CD4-positive, alpha-beta T cell treated with Interferon gamma for 1 hour (primary cell): ENCODE data around the gene RABGAP1L.
"Not testable (repeated sequence)": the region's sequence is repeated elsewhere in the genome, so short reads cannot be mapped to it uniquely, and the experiment has no call there.

Experiments used
- DNase-seq: peaks from one replicate; pipeline ENCODE4 v3.0.0-alpha.2; 2020

The RABGAP1L gene

DNA sequence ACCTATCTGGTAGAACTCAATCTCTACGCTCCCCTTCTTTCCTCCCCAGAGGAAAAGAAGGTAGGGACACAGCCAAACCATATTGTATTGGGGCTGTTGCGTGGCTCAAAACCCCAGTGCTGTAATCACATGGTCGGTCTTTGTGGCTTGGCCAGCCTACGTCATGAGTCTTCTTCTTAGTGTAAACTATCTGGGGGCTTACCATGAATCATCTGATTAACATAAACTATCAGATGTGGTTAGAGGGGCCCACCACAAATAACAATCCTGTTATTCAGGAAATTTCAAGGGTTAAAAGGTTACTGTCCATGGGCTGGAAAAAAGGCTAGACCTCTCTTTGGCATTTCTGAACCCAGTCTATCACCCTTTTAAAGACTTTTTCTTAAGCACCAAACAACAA lies 238.9 kb downstream of the RABGAP1L start:
- DNase-seq: no peak

GRCh38 chr1:174399211-174399610 lies 239.9 kb downstream of the RABGAP1L start:
- DNase-seq: no peak

DNA sequence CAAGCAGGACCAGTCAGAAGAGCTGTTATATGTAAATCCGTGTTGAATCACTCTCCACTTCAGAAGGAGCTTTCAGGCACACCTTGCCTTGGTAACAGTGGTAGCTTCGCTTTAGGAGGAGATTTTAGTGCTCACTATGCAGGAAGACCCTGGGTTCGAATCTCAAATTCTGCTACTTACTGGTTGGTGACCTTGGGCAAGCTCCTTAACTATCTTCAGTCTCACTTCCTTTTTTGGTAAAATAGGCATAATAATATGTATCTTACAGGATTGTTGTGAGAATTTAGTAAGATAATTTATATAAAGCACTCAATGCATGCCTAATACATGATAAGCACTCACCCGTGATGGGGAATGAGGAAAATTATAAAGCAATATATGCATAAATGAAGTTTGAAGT lies 241.8 kb downstream of the RABGAP1L start:
- DNase-seq: no peak

- no peak for DNase-seq
Observed at GRCh38 chr1:174405219-174405618, 245.9 kb downstream of the RABGAP1L start.

DNA sequence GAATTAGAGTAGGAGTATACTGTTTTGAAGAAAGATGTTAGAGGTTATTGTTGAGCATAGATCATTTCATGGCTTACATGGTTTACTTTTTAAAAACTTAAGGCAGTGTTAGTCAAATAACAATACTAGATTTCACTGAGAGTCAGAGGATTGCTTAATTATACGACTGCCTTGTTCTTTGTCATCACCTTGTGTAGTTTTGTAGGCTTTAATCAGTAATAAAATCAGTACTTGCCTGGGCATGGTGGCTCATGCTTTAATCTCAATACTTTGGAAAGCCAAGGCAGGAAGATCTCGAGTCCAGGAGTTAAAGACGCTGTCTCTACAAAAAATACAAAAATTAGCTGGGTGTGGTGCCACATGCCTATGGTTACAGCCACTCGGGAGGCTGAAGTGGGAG lies 247.1 kb downstream of the RABGAP1L start:
- no peak for DNase-seq

GRCh38 chr1:174407665-174408064 lies 248.3 kb downstream of the RABGAP1L start:
- DNase-seq: no peak

GRCh38 chr1:174408146-174408545 lies 248.8 kb downstream of the RABGAP1L start:
- no peak for DNase-seq

DNA sequence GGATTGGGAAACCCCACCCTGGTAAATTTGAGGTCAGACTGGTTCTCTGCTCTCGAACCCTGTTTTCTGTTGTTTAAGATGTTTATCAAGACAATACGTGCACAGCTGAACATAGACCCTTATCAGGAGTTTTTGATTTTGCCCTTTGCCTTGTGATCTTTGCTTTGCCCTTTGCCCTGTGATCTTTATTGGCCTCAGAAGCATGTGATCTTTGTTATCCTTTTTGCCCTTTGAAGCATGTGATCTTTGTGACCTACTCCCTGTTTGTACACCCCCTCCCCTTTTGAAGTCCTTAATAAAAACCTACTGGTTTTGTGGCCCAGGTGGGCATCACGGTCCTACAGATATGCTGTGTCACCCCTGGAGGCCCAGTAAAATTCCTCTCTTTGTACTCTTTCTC lies 250.5 kb downstream of the RABGAP1L start:
- DNase-seq: not testable (repeated sequence)

DNA sequence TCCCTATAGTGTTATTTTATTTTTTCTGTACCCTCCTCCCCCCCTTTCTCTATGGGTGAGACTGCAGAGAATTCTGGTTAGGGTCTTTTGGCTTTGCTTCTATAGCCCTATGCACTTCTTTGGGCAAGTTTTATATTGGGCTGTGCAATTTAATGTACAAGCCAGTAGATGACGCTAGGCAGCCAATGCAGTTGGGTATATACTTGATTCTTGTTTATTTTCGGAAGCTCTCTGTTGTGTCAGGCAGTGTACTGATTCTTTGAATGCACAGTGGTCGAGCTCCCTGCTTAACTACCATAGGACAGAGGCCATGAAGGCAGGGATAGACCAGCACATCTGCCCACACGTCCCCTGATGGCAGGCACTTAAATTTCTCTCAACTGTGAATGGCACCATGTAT lies 254.3 kb downstream of the RABGAP1L start:
- no peak for DNase-seq

DNA sequence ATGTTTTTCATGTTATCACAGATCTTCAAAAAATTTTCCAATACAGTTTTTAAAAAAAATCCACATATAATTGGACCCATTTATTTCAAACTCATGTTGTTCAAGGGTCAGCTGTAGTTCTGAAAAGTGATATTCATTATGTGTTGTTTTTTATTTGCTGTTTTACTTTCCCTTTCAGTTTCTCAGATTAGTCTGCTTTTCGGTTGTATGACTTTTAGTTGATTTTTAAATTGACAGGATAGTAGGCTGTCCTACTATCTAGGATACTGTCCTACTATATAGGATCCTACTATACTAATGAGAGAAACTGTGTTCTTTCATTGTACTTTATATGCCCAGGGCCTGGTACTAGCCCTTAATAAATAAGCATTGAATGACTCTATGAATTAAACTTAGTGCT lies 254.9 kb downstream of the RABGAP1L start:
- no peak for DNase-seq

DNA sequence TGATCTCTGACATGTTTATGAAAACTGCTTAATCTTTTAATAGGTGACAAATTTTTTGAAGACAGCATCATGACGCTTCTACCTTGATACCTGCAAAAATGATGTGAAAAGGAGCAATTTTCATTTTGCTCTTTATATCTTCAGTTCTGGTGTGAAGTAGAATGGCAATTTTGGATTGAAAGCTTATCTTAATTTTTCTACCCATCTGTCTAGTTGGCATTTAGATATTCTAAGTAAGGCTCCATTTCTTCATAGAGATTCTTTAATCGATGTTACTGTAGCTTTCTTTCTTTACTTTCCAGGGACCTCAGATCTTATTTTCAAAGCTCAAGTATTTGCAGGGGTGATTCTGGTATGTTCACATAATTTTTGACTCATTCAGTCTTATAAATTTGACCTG lies 256.2 kb downstream of the RABGAP1L start:
- DNase-seq: no peak

DNA sequence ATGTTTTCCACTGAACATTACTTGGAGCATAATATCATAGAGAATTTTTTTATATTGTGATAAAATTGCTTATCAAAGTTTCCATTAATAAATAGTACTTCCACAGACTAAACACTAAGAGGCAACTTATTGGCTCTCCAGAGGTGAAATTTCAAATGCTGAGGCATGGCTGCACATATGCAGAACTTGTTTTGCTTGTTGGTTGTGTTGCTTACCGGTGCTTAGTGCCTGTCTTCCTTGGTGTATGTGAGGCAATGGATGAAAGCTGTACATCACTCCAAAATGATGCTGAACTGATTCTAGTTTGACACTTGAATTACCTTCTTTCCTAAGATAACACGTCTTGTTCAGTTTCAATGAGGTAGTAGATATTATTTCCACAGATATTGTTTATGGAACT lies 258.6 kb downstream of the RABGAP1L start:
- DNase-seq: no peak

DNA sequence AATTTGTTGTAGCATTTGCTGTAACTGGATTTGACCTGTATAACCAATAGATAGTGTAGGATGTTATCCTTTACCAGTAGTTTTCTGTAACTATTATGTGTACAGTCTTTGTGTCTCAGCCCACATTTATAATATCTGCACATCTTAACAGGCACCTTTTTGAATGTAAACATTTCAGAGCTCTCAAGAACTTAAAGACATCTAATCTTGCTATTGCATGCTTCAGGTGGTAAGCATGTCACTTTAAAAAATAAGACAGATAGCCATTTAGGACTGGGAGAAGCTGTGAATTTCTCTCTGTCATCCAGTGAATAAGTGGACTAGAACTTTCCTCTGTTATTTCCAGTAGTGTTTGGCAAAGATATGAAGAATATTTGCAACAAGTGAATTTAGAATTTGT lies 265.8 kb downstream of the RABGAP1L start:
- no peak for DNase-seq

GRCh38 chr1:174426153-174426552 lies 266.8 kb downstream of the RABGAP1L start:
- DNase-seq: no peak

- no peak for DNase-seq
Observed at GRCh38 chr1:174428033-174428432, 268.7 kb downstream of the RABGAP1L start.

- no peak for DNase-seq
Observed at GRCh38 chr1:174428739-174429138, 269.4 kb downstream of the RABGAP1L start.

DNA sequence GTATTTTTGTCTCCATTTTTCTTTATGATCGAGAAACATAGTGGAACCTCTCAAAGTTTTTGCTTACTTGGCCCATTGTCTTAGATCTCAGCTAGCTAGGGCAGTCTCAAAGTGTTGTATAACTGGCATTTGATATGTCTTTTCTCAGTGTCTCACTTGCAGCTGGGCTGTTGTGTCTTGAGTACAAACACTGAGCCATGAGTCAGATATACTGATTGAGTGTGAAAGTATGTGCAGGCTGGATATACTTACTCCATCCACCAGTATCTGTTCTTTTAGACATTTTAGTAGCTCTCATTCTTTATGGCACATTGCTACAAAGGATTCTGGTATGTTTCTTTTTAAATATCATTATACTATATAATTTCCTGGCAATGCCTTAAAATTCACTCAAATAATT lies 274.1 kb downstream of the RABGAP1L start:
- no peak for DNase-seq

- DNase-seq: no peak
Observed at GRCh38 chr1:174445351-174445750, 286.0 kb downstream of the RABGAP1L start.

- DNase-seq: no peak
Observed at GRCh38 chr1:174445817-174446216, 286.5 kb downstream of the RABGAP1L start.

- DNase-seq: no peak
Observed at GRCh38 chr1:174447866-174448530, 288.7 kb downstream of the RABGAP1L start, which contains the start of gene GPR52. Gene GPR52, plus strand, starts transcription at chr1:174447964. Its CDS starts 148 bp downstream, at chr1:174448112.

GRCh38 chr1:174448531-174448883 lies 289.2 kb downstream of the RABGAP1L start:
- DNase-seq: no peak

DNA sequence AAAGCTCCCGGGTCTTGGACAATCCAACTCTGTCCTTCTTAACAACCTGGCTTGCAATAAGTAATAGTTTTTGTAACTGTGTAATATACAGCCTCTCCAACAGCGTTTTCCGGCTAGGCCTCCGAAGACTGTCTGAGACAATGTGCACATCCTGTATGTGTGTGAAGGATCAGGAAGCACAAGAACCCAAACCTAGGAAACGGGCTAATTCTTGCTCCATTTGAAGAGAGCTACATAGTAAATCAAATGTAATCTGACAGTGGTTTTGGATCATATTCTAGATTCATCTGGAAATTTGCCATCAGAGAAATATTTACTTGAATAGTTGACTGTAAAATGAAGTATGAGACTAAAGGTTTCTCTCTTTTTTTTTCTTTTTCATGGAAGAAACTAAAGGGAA lies 289.7 kb downstream of the RABGAP1L start:
- DNase-seq: no peak

GRCh38 chr1:174451408-174451807 lies 292.1 kb downstream of the RABGAP1L start:
- DNase-seq: no peak

DNA sequence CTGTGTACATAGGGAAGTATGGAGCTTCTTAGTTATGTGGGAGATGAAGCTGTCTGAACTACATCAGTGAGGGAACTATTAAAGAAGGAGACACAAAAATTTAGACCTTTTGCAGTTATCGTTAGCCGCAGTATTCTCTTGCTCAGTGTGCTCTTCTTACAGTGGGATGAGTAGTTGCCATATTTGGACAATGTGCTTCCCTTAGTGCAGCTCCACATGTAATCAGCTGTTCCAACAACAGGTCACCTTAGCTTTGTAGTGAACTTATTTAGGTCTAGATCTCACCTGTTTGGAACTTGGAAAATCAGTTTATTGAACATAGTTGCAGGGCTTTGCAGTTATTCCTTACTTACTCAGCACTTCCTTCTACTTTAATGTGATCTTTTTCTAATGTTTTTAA lies 306.5 kb downstream of the RABGAP1L start:
- no peak for DNase-seq

DNA sequence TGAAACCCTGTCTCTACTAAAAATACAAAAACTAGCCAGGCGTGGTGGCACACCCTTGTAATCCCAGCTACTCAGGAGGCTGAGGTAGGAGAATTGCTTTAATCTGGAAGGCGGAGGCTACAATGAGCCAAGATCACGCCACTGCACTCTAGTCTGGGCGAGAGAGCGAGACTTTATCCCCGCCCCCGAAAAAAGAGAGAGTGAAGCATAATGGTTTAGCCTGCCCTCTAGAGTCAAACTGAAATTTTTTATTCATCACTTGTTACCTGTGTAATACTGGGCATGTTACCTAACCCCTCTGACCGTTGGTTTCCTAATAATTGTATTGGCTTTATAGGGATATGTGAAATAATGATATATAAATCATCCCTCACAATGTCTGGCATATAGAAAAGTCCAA lies 307.3 kb downstream of the RABGAP1L start:
- no peak for DNase-seq

- DNase-seq: no peak
Observed at GRCh38 chr1:174469052-174469451, 309.7 kb downstream of the RABGAP1L start.
